GM08714 (cell line): ENCODE results near the gene KRT81.
"Not testable (repeated sequence)": the region's sequence is repeated elsewhere in the genome, so short reads cannot be mapped to it uniquely, and the experiment has no call there.

ENCODE experiments used
- H3K4me3 ChIP-seq: fragments of 200-500 bp; sonication (Bioruptor generic); 2 replicates; pipeline ENCODE4 v1.5.1; 2014; ENCODE audit warnings: mild to moderate bottlenecking, low read length, inconsistent platforms
- ZNF274 ChIP-seq: IDR thresholded peaks from 2 replicates; pipeline ENCODE4 v1.6.1; 2012; ENCODE audit warnings: mild to moderate bottlenecking, low read depth, low read length

KRT81 gene

GRCh38 chr12:52323001-52323400, 31.7 kb upstream of the KRT81 start:
- no peak for TF ChIP-seq ZNF274
- no peak overlapping the region for H3K4me3 ChIP-seq

DNA sequence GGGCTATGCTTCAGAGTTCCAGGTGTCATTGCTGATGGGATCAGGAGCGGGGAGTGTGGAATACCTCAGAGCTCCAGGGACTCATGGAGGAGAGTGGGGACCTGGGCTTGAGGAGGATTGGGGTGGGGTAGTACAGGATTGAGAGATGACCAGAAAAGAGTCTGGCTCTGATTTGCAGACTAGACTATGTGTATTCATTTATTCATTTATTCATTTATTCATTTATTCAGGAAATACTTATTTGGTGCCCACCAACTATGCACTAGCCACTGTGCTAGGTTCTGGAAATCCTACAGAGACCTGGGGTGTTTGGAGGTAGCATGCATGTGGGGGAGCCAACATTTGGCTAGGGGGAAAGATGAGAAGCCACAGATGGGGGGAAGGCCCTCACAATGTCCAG, 30.7 kb upstream of the KRT81 start:
- no peak for TF ChIP-seq ZNF274
- no peak overlapping the region for H3K4me3 ChIP-seq

- no peak for TF ChIP-seq ZNF274
These were observed 30.1 kb upstream of the KRT81 start for GRCh38 chr12:52321418-52321817.

DNA sequence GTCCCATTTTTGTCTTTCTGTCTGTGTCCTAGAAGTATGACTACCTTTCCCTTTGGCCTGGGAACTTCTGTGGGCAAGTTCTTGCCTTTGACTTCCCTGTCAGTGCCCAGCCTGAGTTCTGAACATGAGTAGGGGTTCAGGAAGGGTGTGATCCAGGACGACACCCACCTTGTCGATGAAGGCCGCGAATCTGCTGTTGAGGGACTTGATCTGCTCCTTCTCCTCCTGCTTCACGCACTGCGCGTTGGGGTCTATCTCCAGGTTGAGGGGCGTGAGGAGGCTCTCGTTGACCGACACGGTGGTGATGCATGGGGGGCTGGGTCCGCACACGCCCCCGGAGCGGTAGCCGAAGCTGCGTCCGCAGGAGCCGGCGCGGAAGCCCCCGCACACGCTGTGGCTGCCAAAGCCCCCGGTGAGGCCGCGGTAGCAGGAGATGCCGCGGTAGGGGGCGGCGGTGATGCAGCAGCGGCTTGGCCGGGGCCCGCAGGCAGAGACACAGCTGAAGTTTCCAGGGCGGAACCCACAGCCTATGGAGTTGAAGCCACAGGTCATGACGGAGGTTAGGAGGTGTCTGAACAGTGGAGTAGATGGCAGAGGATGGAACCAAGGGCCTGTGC, 29.6 kb upstream of the KRT81 start, which contains the start of gene KRT83:
KRT83 (minus strand) TSS at position 615 of the 617 bp plus-strand sequence; CDS start at position 552, 63 bp downstream.
- no peak within 1 kb of the TSS for H3K4me3 ChIP-seq
- TF ChIP-seq ZNF274 = no peak

More at GRCh38 chr12:52321418-52321817, 30.1 kb upstream of the KRT81 start:
- H3K4me3 ChIP-seq = no peak overlapping the region

DNA sequence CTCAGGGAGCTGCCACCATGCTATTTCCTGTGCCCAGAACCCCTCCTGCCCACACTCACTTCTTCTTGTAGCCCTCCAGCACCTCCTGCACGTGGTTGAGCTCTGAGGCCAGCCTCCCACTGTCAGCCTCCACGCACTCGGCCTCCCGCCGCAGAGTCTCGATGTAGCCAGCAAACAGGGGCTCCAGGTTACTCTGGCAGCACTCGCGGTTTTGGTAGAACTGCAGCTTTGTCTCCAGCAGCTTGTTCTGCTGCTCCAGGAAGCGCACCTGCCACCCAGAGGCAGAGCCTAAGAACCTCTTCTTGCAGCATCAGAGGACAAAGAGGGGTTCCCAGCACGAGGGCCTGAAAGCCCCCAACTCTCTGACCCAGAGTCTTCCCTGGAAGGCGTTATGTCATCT, 27.8 kb upstream of the KRT81 start:
- H3K4me3 ChIP-seq = no peak overlapping the region
- TF ChIP-seq ZNF274 = no peak

GRCh38 chr12:52318241-52318990, 27.1 kb upstream of the KRT81 start:
- no peak overlapping the region for H3K4me3 ChIP-seq
- TF ChIP-seq ZNF274 = no peak

DNA sequence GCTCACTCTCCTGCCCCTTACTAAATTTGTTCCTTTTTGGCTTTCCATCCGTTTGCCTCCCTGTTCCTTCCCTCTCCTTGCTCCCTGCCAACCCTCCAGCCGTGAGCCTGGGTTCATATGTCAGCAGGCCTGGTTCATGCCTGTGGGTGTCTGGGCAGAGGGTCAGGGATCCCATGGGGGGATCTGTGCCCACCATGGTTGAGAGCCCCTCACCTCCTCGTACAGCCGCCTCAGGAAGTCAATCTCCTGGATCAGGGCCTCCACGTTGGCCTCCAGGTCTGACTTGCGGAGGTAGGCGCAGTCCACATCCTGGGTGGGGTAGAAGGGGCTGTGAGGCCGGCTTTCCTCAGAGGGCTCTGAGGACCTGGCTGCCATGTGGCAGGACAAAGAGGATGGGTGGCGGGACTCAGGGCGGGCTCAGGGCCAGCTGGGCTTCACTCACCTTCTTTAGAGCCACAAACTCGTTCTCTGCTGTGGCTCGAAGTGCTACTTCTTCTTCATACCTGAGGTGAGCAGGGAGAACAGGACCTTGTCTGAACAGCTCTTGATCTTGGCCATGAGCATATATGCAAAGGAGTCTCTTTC, 26.2 kb upstream of the KRT81 start:
- no peak for TF ChIP-seq ZNF274
- H3K4me3 ChIP-seq = no peak overlapping the region

DNA sequence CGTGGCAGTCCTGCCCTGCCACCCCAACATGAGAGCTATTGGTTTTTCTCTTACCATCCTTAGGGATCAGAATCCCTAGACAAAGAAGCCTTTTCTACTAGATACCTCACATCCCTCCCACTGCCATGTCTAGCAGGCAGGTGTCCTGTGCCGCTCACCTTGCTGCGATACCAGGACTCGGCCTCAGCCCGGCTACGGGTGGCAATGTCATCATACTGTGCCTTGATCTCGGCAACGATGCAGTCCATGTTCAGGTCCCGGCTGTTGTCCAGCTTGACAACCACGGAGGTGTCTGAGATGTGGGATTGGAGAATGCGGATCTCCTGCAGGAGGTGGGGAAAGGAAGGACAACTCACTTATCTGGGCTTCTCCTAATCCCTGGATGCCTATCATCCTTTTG, 25.4 kb upstream of the KRT81 start:
- no peak for TF ChIP-seq ZNF274
- H3K4me3 ChIP-seq = no peak overlapping the region

- no peak for TF ChIP-seq ZNF274
- no peak overlapping the region for H3K4me3 ChIP-seq
These were observed 25.0 kb upstream of the KRT81 start for GRCh38 chr12:52316290-52316689.

DNA sequence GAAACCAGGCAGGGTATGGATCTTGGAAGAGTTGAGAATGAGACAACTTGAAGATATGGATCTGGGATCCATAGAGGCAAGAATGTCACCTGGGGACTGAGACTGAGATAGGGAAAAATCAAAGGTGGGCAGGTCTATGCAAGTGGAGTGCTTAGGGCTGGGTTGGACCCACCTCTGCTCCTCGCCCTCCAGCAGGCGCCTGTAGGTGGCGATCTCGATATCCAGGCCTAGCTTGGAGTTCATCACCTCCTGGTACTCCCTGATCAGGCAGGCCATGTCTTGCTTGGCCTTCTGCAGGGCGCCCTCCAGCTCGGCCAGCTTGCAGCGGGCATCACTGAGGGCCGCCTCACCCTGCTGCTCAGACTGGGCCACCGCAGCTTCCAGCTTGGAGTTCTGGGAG, 24.4 kb upstream of the KRT81 start:
- not testable (repeated sequence) for H3K4me3 ChIP-seq

DNA sequence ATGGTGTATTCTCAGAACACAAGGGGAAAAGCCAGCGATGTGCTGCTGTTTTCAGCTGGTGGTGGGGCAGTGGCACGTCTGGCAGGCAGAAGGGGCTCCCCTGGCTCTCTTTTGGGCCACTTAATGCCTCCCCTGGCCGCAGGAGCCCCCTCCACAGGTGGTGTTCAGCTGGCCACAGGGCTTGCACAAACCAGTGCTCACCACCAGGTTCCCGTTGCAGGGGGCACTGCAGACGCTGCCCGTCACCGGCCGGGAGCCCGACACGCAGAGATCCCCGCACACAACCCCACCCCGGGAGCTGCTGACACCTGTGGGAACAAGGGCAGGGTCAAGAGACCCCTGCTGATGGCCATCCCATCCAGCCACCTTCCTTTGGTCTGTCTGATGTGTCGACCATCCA, 23.2 kb upstream of the KRT81 start:
- TF ChIP-seq ZNF274 = no peak
- no peak overlapping the region for H3K4me3 ChIP-seq

DNA sequence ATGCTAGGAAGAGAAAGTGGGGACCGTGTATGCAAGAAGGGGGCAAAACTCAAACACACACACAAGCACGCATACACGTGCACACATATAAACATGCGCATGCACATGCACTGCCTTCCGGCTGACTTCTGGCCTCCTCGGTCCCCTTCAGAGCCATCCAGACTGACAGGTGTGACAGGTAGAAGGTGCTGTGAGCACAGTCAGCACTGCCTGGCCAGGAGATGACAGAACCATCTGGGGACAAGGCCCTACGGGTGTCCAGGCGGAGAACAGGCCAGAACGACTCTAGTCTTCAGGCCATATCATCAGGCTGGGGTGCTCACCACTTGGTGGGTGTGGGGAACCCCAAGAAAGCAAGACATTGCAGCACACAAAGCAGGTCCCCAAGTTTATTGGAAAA, 22.6 kb upstream of the KRT81 start:
- no peak for TF ChIP-seq ZNF274
- H3K4me3 ChIP-seq = no peak overlapping the region

GRCh38 chr12:52313461-52313860, 22.1 kb upstream of the KRT81 start:
- TF ChIP-seq ZNF274 = no peak
- no peak overlapping the region for H3K4me3 ChIP-seq

DNA sequence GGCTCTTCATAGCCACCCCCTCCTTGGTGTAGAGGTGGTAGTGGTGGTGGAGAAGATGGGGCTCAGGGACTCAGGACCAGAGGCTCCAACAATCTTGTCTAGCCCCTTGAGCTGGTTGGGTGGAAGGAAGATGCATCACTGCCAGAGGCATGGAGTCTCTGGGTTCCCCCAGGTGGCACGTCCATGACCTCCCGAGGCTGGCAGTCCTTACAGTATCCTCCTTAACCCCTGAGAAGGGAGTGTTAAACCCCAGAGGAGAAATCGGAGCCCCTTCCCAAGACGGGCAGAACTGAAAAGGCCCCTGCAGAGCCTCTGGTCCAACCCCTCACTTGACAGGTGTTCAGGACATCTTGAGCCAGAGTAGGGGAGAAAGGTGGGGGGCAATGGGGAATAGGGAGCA, 20.8 kb upstream of the KRT81 start:
- no peak overlapping the region for H3K4me3 ChIP-seq
- TF ChIP-seq ZNF274 = no peak

- H3K4me3 ChIP-seq = no peak overlapping the region
- no peak for TF ChIP-seq ZNF274
These were observed 19.9 kb upstream of the KRT81 start for GRCh38 chr12:52311285-52311648.
